ENCODE measurements around the gene FRMD7.

- TF ChIP-seq POLR2A (IDR thresholded peaks at IDR 0.05; ENCODE audit: low read length): no peak
- TF ChIP-seq GATA1 (IDR thresholded peaks at IDR 0.05; ENCODE audit: low read depth, low read length): no peak
Measured at GRCh38 chrX:132088864-132089263, 39.0 kb downstream of the FRMD7 start.
